Vagina (tissue), 2 donors: ENCODE measurements around the gene UBE4B.
A peak's percentile ranks its signal among the peaks of the same experiment; 100 is the strongest.

ENCODE experiments used
- CTCF ChIP-seq, 3 experiments: fragments of 450-650 bp in 2 of 3; fragments of 200-600 bp in 1 of 3; sonication (generic) in 1 of 3; IDR thresholded peaks; one replicate each; pipeline ENCODE4 v1.5.1; 2017 to 2019; ENCODE audit warnings: antibody characterized with exemption in 3 of 3, mild to moderate bottlenecking in 2 of 3, moderate library complexity in 2 of 3
- POLR2A ChIP-seq, 2 donors: fragments of 450-650 bp; IDR thresholded peaks; one replicate each; pipeline ENCODE4 v1.6.1; 2017; ENCODE audit warnings: antibody characterized with exemption in 2 of 2, mild to moderate bottlenecking in 2 of 2, moderate library complexity in 2 of 2
- POLR2AphosphoS5 ChIP-seq, 2 donors: sonication (generic); formaldehyde crosslinking; IDR thresholded peaks; one replicate each; pipeline ENCODE4 v1.9.0; 2017; ENCODE audit warnings: antibody characterized with exemption in 2 of 2, mild to moderate bottlenecking in 2 of 2, low read depth in 1 of 2; ENCODE audit not compliant: insufficient read depth in 1 of 2

- TF ChIP-seq POLR2A (IDR thresholded peaks at IDR 0.05) (no peak), CTCF (IDR thresholded peaks at IDR 0.05) (no peak), POLR2AphosphoS5 (IDR thresholded peaks at IDR 0.05; ENCODE audit: insufficient read depth in 1 of 2, low read depth in 1 of 2) (peak in 1 of 2 donors; percentile 67)
Measured at GRCh38 chr1:9990944-9991343, 41.8 kb upstream of the UBE4B start.
